H1 (cell line): Measurements from ENCODE around the gene SLC22A23. TPM values are rescaled to one million over a fixed set of nuclear protein-coding genes. Genes with fewer than 3 reads are reported as not detected.

Experiments used
- BCL11A ChIP-seq, 2 experiments: IDR thresholded peaks; one replicate each; pipeline ENCODE4 v1.6.1; 2011; ENCODE audit warnings: low read depth in 2 of 2, low read length in 2 of 2, mild to moderate bottlenecking in 2 of 2
- CBX5 ChIP-seq: fragments of 300-800, 300-1000 bp; sonication (generic); IDR thresholded peaks from 2 replicates; pipeline ENCODE4 v1.7.1; 2016; ENCODE audit warnings: antibody characterized with exemption, low read length, low read depth
- CHD1 ChIP-seq: IDR thresholded peaks from 2 replicates; pipeline ENCODE4 v1.6.1; 2012; ENCODE audit warnings: low read depth, low read length, improper control_type of control experiment
- CREB1 ChIP-seq: IDR thresholded peaks from 2 replicates; pipeline ENCODE4 v1.6.1; 2012; ENCODE audit warnings: inconsistent platforms
- EGR1 ChIP-seq: IDR thresholded peaks from 2 replicates; pipeline ENCODE4 v1.6.1; 2011; ENCODE audit warnings: low read depth, low read length, borderline replicate concordance
- HDAC2 ChIP-seq, 2 experiments: fragments of 300-600 bp in 1 of 2; sonication (generic) in 1 of 2; IDR thresholded peaks; 2 replicates each; pipeline ENCODE4 v1.6.1; 2011 to 2012; ENCODE audit warnings: low read depth in 2 of 2, low read length in 2 of 2, mild to moderate bottlenecking in 2 of 2, moderate library complexity in 2 of 2, borderline replicate concordance in 1 of 2, inconsistent platforms in 1 of 2
- SIRT6 ChIP-seq: IDR thresholded peaks from one replicate; pipeline ENCODE4 v1.7.1; 2012; ENCODE audit warnings: low read length, inconsistent platforms
- SIX5 ChIP-seq: IDR thresholded peaks from 2 replicates; pipeline ENCODE4 v1.6.1; 2011; ENCODE audit warnings: mild to moderate bottlenecking, low read depth, low read length
- SP2 ChIP-seq: IDR thresholded peaks from 2 replicates; pipeline ENCODE4 v1.6.1; 2012; ENCODE audit warnings: mild to moderate bottlenecking, low read length, inconsistent platforms
- polyA plus RNA-seq, 7 experiments: library from polyadenylated mRNA; depleted of rRNA in 3 of 7; stranded (reverse) in 5 of 7; unstranded in 2 of 7; fragments of >200 nt in 5 of 7; fragments of 200-250 nt in 2 of 7; gene quantifications; 1 replicate in 5 of 7; 2 replicates in 1 of 7; 4 replicates in 1 of 7; pipeline versions ENCODE4 v1.2.1 to v1.2.3, GENCODE V29; 2011 to 2013; ENCODE audit warnings: missing spikeins in 2 of 7, mixed read lengths in 2 of 7
- total RNA-seq: library from RNA; stranded (reverse); fragmentation: NEBNext Ultra II Directional; extraction: Animal tissue kit (Norgen Biotek cat#: 25700); gene quantifications from 2 replicates; pipeline ENCODE4 v1.2.1, GENCODE V29; 2021
- TF ChIP-seq, protein P1 (sequence below): fragments of 300-600 bp; sonication (generic); IDR thresholded peaks from 2 replicates; pipeline ENCODE4 v1.7.1; 2012; ENCODE audit warnings: low read length, moderate library complexity, mild to moderate bottlenecking, inconsistent platforms; ENCODE audit not compliant: insufficient replicate concordance

Gene SLC22A23
- total and polyA plus RNA-seq, 2 of the 8 experiments (the other 6 are each of a cell fraction or from before 2014, with no cell fraction given) = 9.9 to 38.4 TPM

DNA sequence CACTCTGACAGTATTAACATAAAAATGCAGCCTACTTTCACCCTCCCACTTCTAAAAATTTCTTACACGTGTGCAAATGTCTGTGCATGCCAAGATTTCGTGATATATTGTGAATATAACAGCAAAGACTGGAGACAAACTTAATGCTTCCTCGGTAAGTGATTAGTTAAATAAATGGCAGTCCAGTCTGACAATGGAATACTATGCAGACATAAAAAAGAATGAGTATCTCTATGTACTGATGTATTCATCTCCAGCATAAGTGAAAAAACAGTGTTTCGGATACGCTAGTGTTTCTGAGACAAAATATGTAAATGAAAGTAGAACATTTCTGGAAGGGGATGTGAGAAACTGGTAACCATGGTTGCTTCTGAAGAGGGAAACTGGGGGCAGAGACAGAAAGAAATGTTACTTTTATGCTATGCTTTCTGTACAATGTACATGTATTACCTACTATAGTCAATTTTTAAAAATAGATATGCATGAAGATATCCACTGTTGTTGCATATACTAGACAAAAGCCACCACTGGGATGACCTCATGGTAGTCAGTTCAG lies 7.0 kb downstream of the SLC22A23 start (continued):
- TF ChIP-seq, protein P1, sequence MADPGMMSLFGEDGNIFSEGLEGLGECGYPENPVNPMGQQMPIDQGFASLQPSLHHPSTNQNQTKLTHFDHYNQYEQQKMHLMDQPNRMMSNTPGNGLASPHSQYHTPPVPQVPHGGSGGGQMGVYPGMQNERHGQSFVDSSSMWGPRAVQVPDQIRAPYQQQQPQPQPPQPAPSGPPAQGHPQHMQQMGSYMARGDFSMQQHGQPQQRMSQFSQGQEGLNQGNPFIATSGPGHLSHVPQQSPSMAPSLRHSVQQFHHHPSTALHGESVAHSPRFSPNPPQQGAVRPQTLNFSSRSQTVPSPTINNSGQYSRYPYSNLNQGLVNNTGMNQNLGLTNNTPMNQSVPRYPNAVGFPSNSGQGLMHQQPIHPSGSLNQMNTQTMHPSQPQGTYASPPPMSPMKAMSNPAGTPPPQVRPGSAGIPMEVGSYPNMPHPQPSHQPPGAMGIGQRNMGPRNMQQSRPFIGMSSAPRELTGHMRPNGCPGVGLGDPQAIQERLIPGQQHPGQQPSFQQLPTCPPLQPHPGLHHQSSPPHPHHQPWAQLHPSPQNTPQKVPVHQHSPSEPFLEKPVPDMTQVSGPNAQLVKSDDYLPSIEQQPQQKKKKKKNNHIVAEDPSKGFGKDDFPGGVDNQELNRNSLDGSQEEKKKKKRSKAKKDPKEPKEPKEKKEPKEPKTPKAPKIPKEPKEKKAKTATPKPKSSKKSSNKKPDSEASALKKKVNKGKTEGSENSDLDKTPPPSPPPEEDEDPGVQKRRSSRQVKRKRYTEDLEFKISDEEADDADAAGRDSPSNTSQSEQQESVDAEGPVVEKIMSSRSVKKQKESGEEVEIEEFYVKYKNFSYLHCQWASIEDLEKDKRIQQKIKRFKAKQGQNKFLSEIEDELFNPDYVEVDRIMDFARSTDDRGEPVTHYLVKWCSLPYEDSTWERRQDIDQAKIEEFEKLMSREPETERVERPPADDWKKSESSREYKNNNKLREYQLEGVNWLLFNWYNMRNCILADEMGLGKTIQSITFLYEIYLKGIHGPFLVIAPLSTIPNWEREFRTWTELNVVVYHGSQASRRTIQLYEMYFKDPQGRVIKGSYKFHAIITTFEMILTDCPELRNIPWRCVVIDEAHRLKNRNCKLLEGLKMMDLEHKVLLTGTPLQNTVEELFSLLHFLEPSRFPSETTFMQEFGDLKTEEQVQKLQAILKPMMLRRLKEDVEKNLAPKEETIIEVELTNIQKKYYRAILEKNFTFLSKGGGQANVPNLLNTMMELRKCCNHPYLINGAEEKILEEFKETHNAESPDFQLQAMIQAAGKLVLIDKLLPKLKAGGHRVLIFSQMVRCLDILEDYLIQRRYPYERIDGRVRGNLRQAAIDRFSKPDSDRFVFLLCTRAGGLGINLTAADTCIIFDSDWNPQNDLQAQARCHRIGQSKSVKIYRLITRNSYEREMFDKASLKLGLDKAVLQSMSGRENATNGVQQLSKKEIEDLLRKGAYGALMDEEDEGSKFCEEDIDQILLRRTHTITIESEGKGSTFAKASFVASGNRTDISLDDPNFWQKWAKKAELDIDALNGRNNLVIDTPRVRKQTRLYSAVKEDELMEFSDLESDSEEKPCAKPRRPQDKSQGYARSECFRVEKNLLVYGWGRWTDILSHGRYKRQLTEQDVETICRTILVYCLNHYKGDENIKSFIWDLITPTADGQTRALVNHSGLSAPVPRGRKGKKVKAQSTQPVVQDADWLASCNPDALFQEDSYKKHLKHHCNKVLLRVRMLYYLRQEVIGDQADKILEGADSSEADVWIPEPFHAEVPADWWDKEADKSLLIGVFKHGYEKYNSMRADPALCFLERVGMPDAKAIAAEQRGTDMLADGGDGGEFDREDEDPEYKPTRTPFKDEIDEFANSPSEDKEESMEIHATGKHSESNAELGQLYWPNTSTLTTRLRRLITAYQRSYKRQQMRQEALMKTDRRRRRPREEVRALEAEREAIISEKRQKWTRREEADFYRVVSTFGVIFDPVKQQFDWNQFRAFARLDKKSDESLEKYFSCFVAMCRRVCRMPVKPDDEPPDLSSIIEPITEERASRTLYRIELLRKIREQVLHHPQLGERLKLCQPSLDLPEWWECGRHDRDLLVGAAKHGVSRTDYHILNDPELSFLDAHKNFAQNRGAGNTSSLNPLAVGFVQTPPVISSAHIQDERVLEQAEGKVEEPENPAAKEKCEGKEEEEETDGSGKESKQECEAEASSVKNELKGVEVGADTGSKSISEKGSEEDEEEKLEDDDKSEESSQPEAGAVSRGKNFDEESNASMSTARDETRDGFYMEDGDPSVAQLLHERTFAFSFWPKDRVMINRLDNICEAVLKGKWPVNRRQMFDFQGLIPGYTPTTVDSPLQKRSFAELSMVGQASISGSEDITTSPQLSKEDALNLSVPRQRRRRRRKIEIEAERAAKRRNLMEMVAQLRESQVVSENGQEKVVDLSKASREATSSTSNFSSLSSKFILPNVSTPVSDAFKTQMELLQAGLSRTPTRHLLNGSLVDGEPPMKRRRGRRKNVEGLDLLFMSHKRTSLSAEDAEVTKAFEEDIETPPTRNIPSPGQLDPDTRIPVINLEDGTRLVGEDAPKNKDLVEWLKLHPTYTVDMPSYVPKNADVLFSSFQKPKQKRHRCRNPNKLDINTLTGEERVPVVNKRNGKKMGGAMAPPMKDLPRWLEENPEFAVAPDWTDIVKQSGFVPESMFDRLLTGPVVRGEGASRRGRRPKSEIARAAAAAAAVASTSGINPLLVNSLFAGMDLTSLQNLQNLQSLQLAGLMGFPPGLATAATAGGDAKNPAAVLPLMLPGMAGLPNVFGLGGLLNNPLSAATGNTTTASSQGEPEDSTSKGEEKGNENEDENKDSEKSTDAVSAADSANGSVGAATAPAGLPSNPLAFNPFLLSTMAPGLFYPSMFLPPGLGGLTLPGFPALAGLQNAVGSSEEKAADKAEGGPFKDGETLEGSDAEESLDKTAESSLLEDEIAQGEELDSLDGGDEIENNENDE = no peak
- no peak for TF ChIP-seq CHD1
- no peak for TF ChIP-seq EGR1
- TF ChIP-seq CREB1 = no peak
- no peak for TF ChIP-seq HDAC2 (IDR thresholded peaks at IDR 0.05; ENCODE audit: borderline replicate concordance in 1 of 2, low read depth in 2 of 2, low read length in 2 of 2)
- no peak for TF ChIP-seq BCL11A (IDR thresholded peaks at IDR 0.05; ENCODE audit: low read depth in 2 of 2, low read length in 2 of 2)
- TF ChIP-seq CBX5 = no peak
- TF ChIP-seq SP2 = no peak
- TF ChIP-seq SIRT6 = no peak
- no peak for TF ChIP-seq SIX5
